Mucosa of stomach (tissue), 1 donor: ENCODE results near the gene RHBDF1.

Source experiments
- H3K27me3 ChIP-seq: one replicate; pipeline ENCODE4 v1.7.0; 2013; ENCODE audit warnings: mild to moderate bottlenecking, low read length; ENCODE audit not compliant: control insufficient read depth, insufficient read depth
- H3K36me3 ChIP-seq: one replicate; pipeline ENCODE4 v1.7.0; 2013; ENCODE audit warnings: low read length; ENCODE audit not compliant: control insufficient read depth, insufficient read depth
- H3K4me1 ChIP-seq: one replicate; pipeline ENCODE4 v1.7.0; 2013; ENCODE audit warnings: mild to moderate bottlenecking, low read length; ENCODE audit not compliant: control insufficient read depth, insufficient read depth
- H3K4me3 ChIP-seq: one replicate; pipeline ENCODE4 v1.7.0; 2013; ENCODE audit warnings: low read length
- H3K9ac ChIP-seq: one replicate; pipeline ENCODE4 v1.7.0; 2013; ENCODE audit warnings: mild to moderate bottlenecking, low read length, moderate library complexity
- H3K9me3 ChIP-seq: one replicate; pipeline ENCODE4 v1.7.0; 2013; ENCODE audit warnings: mild to moderate bottlenecking, low read length, moderate library complexity; ENCODE audit not compliant: control insufficient read depth
- donor health status: Pancreatic carcinoma.

The RHBDF1 gene

GRCh38 chr16:67183-67791 lies 5.1 kb downstream of the RHBDF1 start:
- no peaks in the 10 kb centered on the region for H3K9me3 ChIP-seq
- no peaks in the 10 kb centered on the region for H3K36me3 ChIP-seq
- no peak overlapping the region for H3K9ac ChIP-seq
- H3K4me3 ChIP-seq: no peak overlapping the region
- H3K27me3 ChIP-seq: peaks cover 4% of the 10 kb centered on the region
- peaks cover 23% of the 10 kb centered on the region for H3K4me1 ChIP-seq

- no peak overlapping the region for H3K4me3 ChIP-seq
- peaks cover 4% of the 10 kb centered on the region for H3K27me3 ChIP-seq
- H3K36me3 ChIP-seq: no peaks in the 10 kb centered on the region
- peaks cover 22% of the 10 kb centered on the region for H3K4me1 ChIP-seq
- no peak overlapping the region for H3K9ac ChIP-seq
- no peaks in the 10 kb centered on the region for H3K9me3 ChIP-seq
Observed at GRCh38 chr16:66309-67182, 5.9 kb downstream of the RHBDF1 start.

- Histone ChIP-seq H3K4me3 (no peak overlapping the region), H3K36me3 (no peaks in the 10 kb centered on the region), H3K27me3 (peaks cover 3% of the 10 kb centered on the region), H3K4me1 (peaks cover 14% of the 10 kb centered on the region), H3K9ac (peak overlapping the region; percentile 34), H3K9me3 (no peaks in the 10 kb centered on the region)
Observed at GRCh38 chr16:65745-66144, 6.7 kb downstream of the RHBDF1 start.

- no peaks in the 10 kb centered on the region for H3K36me3 ChIP-seq
- no peak overlapping the region for H3K9ac ChIP-seq
- no peaks in the 10 kb centered on the region for H3K9me3 ChIP-seq
Observed at GRCh38 chr16:64914-65255, 7.5 kb downstream of the RHBDF1 start.

GRCh38 chr16:63998-64913 lies 8.2 kb downstream of the RHBDF1 start:
- Histone ChIP-seq H3K4me1 (peaks cover 8% of the 10 kb centered on the region), H3K36me3 (no peaks in the 10 kb centered on the region), H3K27me3 (no peaks in the 10 kb centered on the region), H3K4me3 (no peak overlapping the region), H3K9me3 (no peaks in the 10 kb centered on the region), H3K9ac (no peak overlapping the region)

More at GRCh38 chr16:64914-65255, 7.5 kb downstream of the RHBDF1 start:
- H3K4me1 ChIP-seq: peaks cover 8% of the 10 kb centered on the region
- no peaks in the 10 kb centered on the region for H3K27me3 ChIP-seq
- no peak overlapping the region for H3K4me3 ChIP-seq

GRCh38 chr16:63466-63865 lies 9.0 kb downstream of the RHBDF1 start:
- Histone ChIP-seq H3K27me3 (no peaks in the 10 kb centered on the region), H3K4me1 (peaks cover 8% of the 10 kb centered on the region), H3K9me3 (no peaks in the 10 kb centered on the region), H3K9ac (no peak overlapping the region), H3K36me3 (no peaks in the 10 kb centered on the region), H3K4me3 (no peak overlapping the region)

- Histone ChIP-seq H3K9ac (no peak overlapping the region), H3K36me3 (no peaks in the 10 kb centered on the region), H3K9me3 (no peaks in the 10 kb centered on the region), H3K4me3 (no peak overlapping the region), H3K27me3 (no peaks in the 10 kb centered on the region), H3K4me1 (peaks cover 8% of the 10 kb centered on the region)
Observed at GRCh38 chr16:62968-63391, 9.5 kb downstream of the RHBDF1 start.

GRCh38 chr16:62283-62967 lies 10.0 kb downstream of the RHBDF1 start:
- Histone ChIP-seq H3K36me3 (no peaks in the 10 kb centered on the region), H3K4me3 (no peak overlapping the region), H3K9ac (no peak overlapping the region), H3K9me3 (no peaks in the 10 kb centered on the region), H3K4me1 (peaks cover 8% of the 10 kb centered on the region), H3K27me3 (no peaks in the 10 kb centered on the region)

- no peaks in the 10 kb centered on the region for H3K9me3 ChIP-seq
- no peaks in the 10 kb centered on the region for H3K27me3 ChIP-seq
- no peak overlapping the region for H3K4me3 ChIP-seq
- H3K36me3 ChIP-seq: peaks cover under 1% of the 10 kb centered on the region
- no peak overlapping the region for H3K9ac ChIP-seq
- H3K4me1 ChIP-seq: peaks cover 8% of the 10 kb centered on the region
Observed at GRCh38 chr16:61879-62281, 10.6 kb downstream of the RHBDF1 start.

GRCh38 chr16:60929-61878 lies 11.2 kb downstream of the RHBDF1 start:
- H3K4me3 ChIP-seq: no peak overlapping the region
- peaks cover 7% of the 10 kb centered on the region for H3K36me3 ChIP-seq
- no peaks in the 10 kb centered on the region for H3K27me3 ChIP-seq
- no peaks in the 10 kb centered on the region for H3K9me3 ChIP-seq
- H3K4me1 ChIP-seq: peaks cover 8% of the 10 kb centered on the region
- no peak overlapping the region for H3K9ac ChIP-seq

GRCh38 chr16:60166-60565 lies 12.3 kb downstream of the RHBDF1 start:
- H3K36me3 ChIP-seq: peaks cover 13% of the 10 kb centered on the region
- no peak overlapping the region for H3K9ac ChIP-seq
- no peak overlapping the region for H3K4me3 ChIP-seq
- no peaks in the 10 kb centered on the region for H3K4me1 ChIP-seq
- H3K27me3 ChIP-seq: no peaks in the 10 kb centered on the region
- H3K9me3 ChIP-seq: no peaks in the 10 kb centered on the region
